Measurements from ENCODE around the gene TMEM271. TPM values are rescaled to one million over a fixed set of nuclear protein-coding genes. Genes with fewer than 3 reads are reported as not detected.

The TMEM271 gene
- total and polyA plus RNA-seq, 4 donors, result not detected

Other genes with a start within 250 kb of the TMEM271 start
- gene ZNF141, start 238.5 kb downstream of the TMEM271 start, total RNA-seq, result 10 to 100 TPM; 12.4 to 15.4 TPM
- gene ZNF141, start 238.5 kb downstream of the TMEM271 start, polyA plus RNA-seq, result 1 to 10 TPM; 2.1 to 3.1 TPM
- gene ZNF721, start 77.1 kb downstream of the TMEM271 start, total RNA-seq, result 10 to 100 TPM; 13.0 to 13.8 TPM
- 1 to 10 TPM; 5.4 to 8.4 TPM for gene ZNF721, start 77.1 kb downstream of the TMEM271 start, polyA plus RNA-seq
- 10 to 100 TPM; 21.0 to 36.2 TPM for gene PIGG, start 77.1 kb downstream of the TMEM271 start, total RNA-seq
- 10 to 100 TPM; 14.3 to 20.2 TPM for gene PIGG, start 77.1 kb downstream of the TMEM271 start, polyA plus RNA-seq
- 1 to 10 TPM in 1 of 2 donors, under 1 TPM in 1; 0.59 to 7.3 TPM for gene PDE6B, start 49.3 kb upstream of the TMEM271 start, total RNA-seq
- under 1 TPM; 0.28 to 0.40 TPM for gene PDE6B, start 49.3 kb upstream of the TMEM271 start, polyA plus RNA-seq
- 10 to 100 TPM; 31.4 to 75.9 TPM for gene ATP5ME, start 98.0 kb upstream of the TMEM271 start, total RNA-seq
- 100 to 1,000 TPM; 263 to 621 TPM for gene ATP5ME, start 98.0 kb upstream of the TMEM271 start, polyA plus RNA-seq
- 1 to 10 TPM; 2.4 to 4.6 TPM for gene MYL5, start 98.2 kb upstream of the TMEM271 start, total RNA-seq
- gene MYL5, start 98.2 kb upstream of the TMEM271 start, polyA plus RNA-seq, result 1 to 10 TPM; 4.8 to 5.0 TPM
- gene SLC49A3, start 112.9 kb upstream of the TMEM271 start, total RNA-seq, result 1 to 10 TPM; 1.6 to 2.5 TPM
- gene SLC49A3, start 112.9 kb upstream of the TMEM271 start, polyA plus RNA-seq, result 1 to 10 TPM in 1 of 2 donors, under 1 TPM in 1; 0.40 to 3.6 TPM
- gene PCGF3, start 129.5 kb upstream of the TMEM271 start, total RNA-seq, result 10 to 100 TPM; 17.2 to 23.3 TPM
- gene PCGF3, start 129.5 kb upstream of the TMEM271 start, polyA plus RNA-seq, result 10 to 100 TPM; 11.0 to 11.4 TPM
- under 1 TPM; 0.14 to 0.84 TPM for gene CPLX1, start 249.8 kb upstream of the TMEM271 start, total RNA-seq
- gene CPLX1, start 249.8 kb upstream of the TMEM271 start, polyA plus RNA-seq, result 1 to 10 TPM in 1 of 2 donors, under 1 TPM in 1; 0.76 to 2.8 TPM

Data from liver (tissue), 4 donors.